ENCODE results near the gene PIGQ.

Gene PIGQ

GRCh38 chr16:569445-570254 is at the start of gene PIGQ:
PIGQ (plus strand) TSS chr16:569968; CDS start chr16:574075, 4,107 bp downstream.
- DNase-seq (ENCODE audit: low read depth, low spot score) = no peak

DNA sequence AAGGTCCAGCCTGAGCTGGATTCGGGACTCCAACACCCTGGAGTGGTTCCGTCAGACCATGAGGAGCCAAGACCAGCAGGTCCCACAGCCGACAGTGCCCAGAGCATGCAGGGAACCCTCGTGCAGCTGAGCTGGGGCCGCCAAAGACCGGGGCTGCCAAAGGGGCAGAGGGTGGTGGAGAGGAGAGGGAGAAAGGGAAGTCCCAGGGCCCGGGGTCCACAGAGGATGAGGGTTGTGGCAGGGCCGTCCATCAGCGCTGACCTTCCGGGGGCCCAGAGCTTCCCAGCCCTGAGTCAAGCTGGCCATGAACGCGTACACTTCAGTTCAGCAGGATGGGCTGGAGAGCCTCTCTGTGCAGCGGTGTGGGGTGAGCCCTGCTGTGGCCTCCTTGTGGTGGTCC is 48.9 kb upstream of the PIGQ start:
- no peak for DNase-seq (ENCODE audit: low read depth, low spot score)

- no peak for DNase-seq (ENCODE audit: low read depth, low spot score)
These were observed 48.2 kb upstream of the PIGQ start for GRCh38 chr16:521381-522210.

- DNase-seq (ENCODE audit: low read depth, low spot score) = no peak
These were observed 47.3 kb upstream of the PIGQ start for GRCh38 chr16:522320-523096.

- DNase-seq (ENCODE audit: low read depth, low spot score) = no peak
These were observed 46.5 kb upstream of the PIGQ start for GRCh38 chr16:523097-523741.

- no peak for DNase-seq (ENCODE audit: low read depth, low spot score)
These were observed 45.3 kb upstream of the PIGQ start for GRCh38 chr16:524274-525040.

DNA sequence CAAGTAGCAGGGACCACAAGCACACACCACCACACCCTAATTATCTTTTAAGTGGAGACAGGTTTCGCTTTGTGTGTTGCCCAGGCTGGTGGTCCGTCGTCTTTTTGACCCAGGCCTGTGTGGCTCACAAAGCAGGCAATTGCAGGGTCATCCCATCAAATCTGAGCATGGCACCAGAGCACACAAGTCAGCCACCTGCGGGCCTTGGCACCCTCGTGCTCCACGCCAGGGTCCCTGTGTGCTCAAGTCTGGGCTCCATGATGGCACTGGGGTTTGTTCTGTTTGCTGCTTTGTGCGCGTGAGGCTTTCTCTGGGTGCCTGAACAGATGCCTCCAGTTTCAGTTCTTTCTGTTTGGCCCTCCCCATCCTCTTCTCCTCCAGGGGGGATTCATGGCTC is 44.6 kb upstream of the PIGQ start:
- DNase-seq (ENCODE audit: low read depth, low spot score) = no peak

GRCh38 chr16:525520-526180 is 44.1 kb upstream of the PIGQ start:
- DNase-seq (ENCODE audit: low read depth, low spot score) = no peak

GRCh38 chr16:526181-527014 is 43.4 kb upstream of the PIGQ start:
- DNase-seq (ENCODE audit: low read depth, low spot score) = no peak

- peak; percentile 72 for DNase-seq (ENCODE audit: low read depth, low spot score)
These were observed 42.5 kb upstream of the PIGQ start, which contains the start of gene CAPN15 for GRCh38 chr16:527015-527903. CAPN15 (plus strand) TSS chr16:527712; CDS start chr16:546839, 19,127 bp downstream.

DNA sequence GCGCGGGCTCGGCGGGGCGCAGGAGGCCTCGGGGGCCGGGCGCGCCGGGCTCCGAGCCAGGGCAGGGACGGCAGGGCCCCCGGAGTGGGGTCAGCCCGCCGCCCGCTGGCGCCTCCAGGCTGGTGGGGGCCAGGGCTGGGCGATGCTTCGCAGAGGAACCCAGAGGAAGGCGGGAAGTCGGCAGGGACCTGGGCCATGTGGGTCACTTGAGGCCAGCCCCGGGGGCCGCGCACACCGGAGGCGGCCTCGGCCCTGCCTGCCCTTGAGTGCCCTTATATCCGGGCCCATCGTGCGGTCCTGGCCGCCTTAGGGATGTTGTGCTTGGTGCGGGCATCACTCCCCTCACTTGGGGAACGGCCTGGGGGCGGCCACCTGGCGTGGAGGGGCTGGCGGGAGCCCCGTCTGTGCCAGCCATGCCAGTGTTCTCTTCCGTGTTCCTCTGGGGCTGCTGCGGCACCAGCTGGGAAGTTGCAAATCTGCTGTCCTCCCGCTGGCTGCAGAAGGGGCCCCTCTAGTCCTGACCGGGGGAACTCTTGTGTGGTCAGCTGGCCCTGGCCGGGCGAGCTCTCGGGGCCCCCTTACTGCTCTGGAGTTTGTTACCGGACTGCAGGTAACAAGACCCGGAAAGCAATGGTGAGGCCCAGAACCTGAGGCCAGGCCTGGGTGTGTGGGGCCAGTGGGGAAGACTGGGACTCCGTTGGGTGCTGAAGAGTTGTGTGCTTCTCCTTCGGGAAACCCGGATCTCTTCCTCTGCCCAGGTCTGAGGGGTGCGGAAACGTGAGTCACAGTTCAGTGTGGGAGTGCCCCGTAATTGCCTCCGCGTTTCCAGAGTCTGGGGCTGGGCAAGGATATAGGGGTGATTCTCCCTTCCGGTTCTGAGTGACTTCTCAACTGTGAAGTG is 41.4 kb upstream of the PIGQ start:
- DNase-seq (ENCODE audit: low read depth, low spot score) = no peak

- no peak for DNase-seq (ENCODE audit: low read depth, low spot score)
These were observed 40.7 kb upstream of the PIGQ start for GRCh38 chr16:529012-529575.

GRCh38 chr16:530111-530817 is 39.5 kb upstream of the PIGQ start:
- DNase-seq (ENCODE audit: low read depth, low spot score) = no peak

GRCh38 chr16:531494-532125 is 38.2 kb upstream of the PIGQ start:
- DNase-seq (ENCODE audit: low read depth, low spot score) = no peak

DNA sequence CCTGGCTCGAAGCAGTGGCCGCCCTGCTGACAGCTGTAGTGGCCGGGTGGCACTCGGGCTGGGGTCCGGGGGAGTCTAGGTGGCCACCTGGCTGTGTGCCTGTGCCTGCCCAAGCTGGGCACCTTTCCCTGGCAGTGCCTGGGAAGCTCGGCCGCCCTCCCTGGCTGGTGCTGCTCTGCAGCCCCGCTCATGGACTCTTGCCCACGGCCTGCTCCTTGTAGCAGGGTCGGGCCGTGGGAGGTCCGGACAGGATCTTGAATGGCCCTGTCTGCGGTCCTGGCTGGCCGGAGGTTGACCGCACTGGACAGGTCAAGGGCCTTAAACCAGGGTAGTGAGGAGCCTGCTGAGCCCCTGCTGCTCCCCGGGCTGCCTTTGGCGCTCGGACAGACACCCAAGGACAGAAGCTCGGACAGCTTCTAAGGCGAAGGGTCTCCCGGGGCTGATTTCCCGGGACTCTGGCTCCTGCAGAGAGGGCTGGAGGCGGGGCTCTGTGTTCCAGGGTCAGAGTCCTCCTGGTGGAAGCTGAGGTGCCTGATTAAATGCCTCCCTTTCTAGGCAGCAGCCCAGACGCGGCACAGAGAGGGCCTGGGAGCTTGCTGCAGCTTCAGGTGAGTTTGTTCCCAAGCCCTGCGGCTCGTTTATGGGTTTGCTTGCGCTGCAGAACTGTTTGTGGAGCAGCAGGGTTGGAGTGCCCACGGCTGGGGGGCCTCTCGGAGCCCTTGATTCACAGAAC is 36.2 kb upstream of the PIGQ start:
- no peak for DNase-seq (ENCODE audit: low read depth, low spot score)

All from brain pericyte (primary cell).